ENCODE results near the gene KCNMA1.

KCNMA1 gene

GRCh38 chr10:77504873-77505257, 132.7 kb downstream of the KCNMA1 start:
- DNase-seq (ENCODE audit: insufficient read length, low spot score): no peak
- FAIRE-seq: no peak
- no peak for TF ChIP-seq CTCF (IDR thresholded peaks at IDR 0.05; ENCODE audit: insufficient read depth, missing control alignments)

GRCh38 chr10:77504196-77504872, 133.3 kb downstream of the KCNMA1 start:
- DNase-seq (ENCODE audit: insufficient read length, low spot score) (no peak), FAIRE-seq (no peak)
- no peak for TF ChIP-seq CTCF (IDR thresholded peaks at IDR 0.05; ENCODE audit: insufficient read depth, missing control alignments)

GRCh38 chr10:77501846-77502261, 135.8 kb downstream of the KCNMA1 start:
- no peak for TF ChIP-seq CTCF (IDR thresholded peaks at IDR 0.05; ENCODE audit: insufficient read depth, missing control alignments)
- DNase-seq (ENCODE audit: insufficient read length, low spot score): no peak
- FAIRE-seq: no peak

- TF ChIP-seq CTCF (IDR thresholded peaks at IDR 0.05; ENCODE audit: insufficient read depth, missing control alignments): no peak
- no peak for FAIRE-seq
- DNase-seq (ENCODE audit: insufficient read length, low spot score): no peak
Measured at GRCh38 chr10:77501152-77501845, 136.3 kb downstream of the KCNMA1 start.

- FAIRE-seq: no peak
- DNase-seq (ENCODE audit: insufficient read length, low spot score): no peak
- no peak for TF ChIP-seq CTCF (IDR thresholded peaks at IDR 0.05; ENCODE audit: insufficient read depth, missing control alignments)
Measured at GRCh38 chr10:77500754-77501151, 136.9 kb downstream of the KCNMA1 start.

- FAIRE-seq: no peak
- no peak for TF ChIP-seq CTCF (IDR thresholded peaks at IDR 0.05; ENCODE audit: insufficient read depth, missing control alignments)
- DNase-seq (ENCODE audit: insufficient read length, low spot score): no peak
Measured at GRCh38 chr10:77498829-77499228, 138.8 kb downstream of the KCNMA1 start.

GRCh38 chr10:77498210-77498609, 139.4 kb downstream of the KCNMA1 start:
- FAIRE-seq (no peak), DNase-seq (ENCODE audit: insufficient read length, low spot score) (no peak)
- no peak for TF ChIP-seq CTCF (IDR thresholded peaks at IDR 0.05; ENCODE audit: insufficient read depth, missing control alignments)

Data from D721Med (cell line).